Activated CD4-positive, alpha-beta T cell treated with anti-CD3 and anti-CD28 coated beads for 24 hours (primary cell): ENCODE measurements around the gene CDC27.
"Not testable (repeated sequence)": the region's sequence is repeated elsewhere in the genome, so short reads cannot be mapped to it uniquely, and the experiment has no call there.

ENCODE experiments used
- DNase-seq, 2 donors: peaks; one replicate each; pipeline ENCODE4 v3.0.0-alpha.2; 2020; ENCODE audit warnings: low read depth in 2 of 2

Gene CDC27

DNA sequence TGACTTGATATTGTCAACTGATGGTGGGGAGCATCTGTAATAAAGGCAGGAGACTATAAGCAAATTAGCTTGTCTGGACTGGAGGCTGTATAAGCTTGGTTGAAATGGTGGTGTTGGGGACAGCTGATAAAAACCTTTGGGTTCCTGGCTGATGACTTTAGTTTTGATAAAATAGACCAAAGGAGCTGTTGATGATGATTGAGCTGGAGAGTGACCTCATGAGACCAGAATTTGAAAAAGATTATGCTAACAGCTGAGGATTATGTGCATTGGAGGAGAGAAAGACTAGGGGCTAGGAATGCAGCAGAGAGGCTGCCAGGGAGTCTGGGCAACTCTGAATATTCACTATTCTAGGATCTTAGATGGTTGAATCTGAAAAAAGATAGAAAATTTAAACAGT is 8.7 kb upstream of the CDC27 start:
- no peak for DNase-seq

DNA sequence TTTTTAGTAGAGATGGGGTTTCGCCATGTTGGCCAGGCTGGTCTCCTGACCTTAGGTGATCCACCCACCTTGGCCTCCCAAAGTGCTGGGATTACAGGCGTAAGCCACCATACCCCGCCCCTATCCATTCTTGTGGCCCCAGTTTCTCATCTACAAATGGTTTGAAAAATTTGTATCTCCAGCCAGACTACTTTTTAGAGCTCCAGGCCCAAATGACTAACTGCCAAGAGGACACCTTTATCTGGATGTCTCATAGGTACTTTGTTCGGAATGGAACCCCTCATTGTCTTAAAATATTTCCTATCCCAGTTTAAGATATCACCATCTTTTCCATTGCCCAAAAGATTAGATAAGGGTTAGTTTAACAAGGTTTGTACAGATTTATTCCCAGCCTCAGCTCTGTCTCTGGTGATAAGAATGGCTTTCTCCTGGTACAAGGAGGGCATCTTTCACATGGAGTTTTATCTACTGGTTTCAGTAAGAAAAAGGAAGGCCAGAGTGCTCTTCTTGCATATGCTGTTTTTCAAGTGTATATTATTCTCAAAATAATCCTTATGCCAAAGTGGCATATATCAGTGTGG is 4.9 kb upstream of the CDC27 start:
- no peak for DNase-seq

DNA sequence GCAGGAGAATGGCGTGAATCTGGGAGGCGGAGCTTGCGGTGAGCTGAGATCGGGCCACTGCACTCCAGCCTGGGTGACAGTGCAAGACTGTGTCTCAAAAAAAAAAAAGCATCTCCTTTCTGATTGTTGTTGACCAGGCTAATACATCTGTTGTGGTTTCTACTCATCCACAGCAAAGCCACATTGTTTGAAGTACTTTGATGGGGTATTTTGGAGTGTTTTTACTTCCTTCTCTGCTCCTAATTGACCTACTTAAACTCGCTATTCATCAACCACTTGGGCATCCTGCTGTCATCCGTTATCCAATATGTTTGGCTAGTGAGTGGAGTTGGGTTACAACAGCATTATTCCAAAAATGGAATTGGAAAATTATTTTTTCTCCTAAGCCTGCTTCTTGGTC is 3.5 kb upstream of the CDC27 start:
- DNase-seq: no peak

DNA sequence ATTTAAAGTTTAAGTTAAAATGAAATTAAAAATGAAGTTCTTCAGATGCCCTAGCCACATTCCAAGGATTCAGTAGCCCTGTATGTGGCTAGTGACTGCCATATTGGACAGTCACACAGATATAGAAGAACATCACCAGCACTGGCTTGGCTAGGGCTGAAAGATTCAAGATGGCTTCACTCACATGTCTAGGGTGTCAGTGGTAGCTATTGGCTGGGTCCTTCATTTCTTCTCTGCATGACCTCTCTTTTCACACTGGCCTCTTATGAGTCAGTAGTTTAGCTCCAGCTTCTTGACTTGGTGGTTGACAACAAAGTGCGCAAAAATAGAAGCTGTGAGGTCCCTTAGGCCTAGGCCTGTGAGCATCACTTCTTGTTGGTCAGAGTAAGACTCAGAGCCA is 1.7 kb upstream of the CDC27 start:
- DNase-seq: no peak

GRCh38 chr17:47190243-47190642 is 1.1 kb upstream of the CDC27 start:
- DNase-seq: no peak

DNA sequence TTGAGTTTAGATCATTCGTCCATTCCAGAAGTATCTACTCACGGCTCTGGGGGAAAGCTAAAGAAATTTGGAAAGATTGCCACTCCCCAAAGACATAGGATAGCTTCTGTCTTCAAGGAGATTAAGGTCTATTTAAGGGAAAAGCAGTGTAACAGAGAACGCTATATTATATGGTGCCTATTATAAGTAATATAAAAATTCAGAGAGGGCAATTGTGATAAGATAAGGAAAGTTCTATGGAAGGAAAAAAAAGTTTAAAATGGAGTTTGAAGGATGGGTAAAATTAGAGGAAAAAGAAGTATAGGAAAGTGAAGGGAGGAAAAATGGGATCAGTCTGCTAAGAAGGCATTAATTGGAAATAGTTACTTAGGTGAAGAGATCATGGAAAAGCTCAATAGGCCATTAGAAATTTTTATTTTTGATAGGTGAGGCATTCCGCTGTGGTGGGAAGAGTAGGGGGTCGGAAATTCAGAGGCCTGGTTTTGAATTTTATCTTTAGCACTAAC is 690 bp upstream of the CDC27 start:
- DNase-seq: no peak

DNA sequence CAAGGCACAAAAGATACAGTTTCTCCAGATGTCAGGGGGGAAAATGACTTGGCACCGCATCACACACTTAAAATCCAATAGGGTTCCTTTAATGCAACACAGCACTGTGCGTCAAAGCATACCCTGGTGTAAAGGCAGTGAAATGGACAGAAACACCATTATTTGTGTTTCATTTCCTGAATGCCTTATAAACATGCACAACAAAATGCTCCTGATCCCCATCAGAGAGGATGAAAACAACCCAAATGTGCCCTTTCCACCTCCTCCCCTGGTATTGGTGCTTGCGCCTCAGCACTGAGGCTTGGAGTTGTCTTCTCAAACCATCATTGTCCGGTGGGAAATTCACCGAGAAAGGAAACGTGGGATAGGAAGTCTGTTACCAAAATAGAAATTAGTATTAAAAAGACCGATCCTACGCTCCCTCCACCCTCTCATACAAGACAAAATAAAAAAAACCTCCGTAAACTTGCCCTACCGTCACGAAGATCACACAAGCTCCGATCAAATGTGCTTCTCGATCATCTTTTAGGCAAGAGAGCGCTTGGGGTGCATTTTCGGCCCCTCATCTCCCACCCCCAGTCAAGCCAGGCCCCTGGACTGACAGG is 722 bp downstream of the CDC27 start:
- no peak for DNase-seq

GRCh38 chr17:47184681-47185080 is 4.4 kb downstream of the CDC27 start:
- no peak for DNase-seq

DNA sequence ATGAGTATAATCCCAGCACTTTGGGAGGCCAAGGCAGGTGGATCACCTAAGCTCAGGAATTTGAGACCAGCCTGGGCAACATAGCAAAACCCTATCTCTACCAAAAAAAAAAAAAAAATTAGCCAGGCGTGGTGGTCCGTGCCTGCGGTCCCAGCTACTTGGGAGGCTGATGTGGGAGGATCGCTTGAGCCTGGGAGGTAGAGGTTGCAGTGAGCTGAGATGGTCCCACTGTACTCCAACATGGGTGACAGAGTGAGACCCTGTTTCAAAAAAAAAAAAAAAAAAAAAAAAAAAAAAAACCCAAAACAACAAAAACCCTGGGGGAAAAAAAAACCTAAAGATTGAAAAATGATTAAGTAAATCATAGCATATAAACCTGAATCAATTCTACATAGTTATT is 8.1 kb downstream of the CDC27 start:
- not testable (repeated sequence) for DNase-seq

DNA sequence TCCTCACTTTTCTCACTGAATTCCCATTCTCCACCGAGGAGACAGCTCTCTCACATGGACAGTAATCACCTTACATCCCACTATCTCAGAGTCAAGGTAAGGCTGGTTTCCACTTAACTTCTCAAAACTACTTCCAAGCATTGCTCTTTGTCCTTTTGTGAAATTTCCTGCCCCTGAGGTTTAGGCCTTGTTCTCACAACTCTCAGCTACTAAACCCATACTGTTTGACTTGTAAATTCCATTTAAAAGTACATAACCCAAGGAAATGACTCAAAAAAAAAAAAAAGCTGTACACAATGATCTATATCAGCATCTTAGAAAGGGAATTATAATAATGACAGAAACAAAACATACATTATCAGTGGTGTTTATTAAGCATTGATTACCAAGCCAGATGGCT is 8.8 kb downstream of the CDC27 start:
- no peak for DNase-seq

GRCh38 chr17:47179141-47179540 is 10.0 kb downstream of the CDC27 start:
- DNase-seq: no peak

GRCh38 chr17:47177261-47177660 is 11.8 kb downstream of the CDC27 start:
- no peak for DNase-seq

DNA sequence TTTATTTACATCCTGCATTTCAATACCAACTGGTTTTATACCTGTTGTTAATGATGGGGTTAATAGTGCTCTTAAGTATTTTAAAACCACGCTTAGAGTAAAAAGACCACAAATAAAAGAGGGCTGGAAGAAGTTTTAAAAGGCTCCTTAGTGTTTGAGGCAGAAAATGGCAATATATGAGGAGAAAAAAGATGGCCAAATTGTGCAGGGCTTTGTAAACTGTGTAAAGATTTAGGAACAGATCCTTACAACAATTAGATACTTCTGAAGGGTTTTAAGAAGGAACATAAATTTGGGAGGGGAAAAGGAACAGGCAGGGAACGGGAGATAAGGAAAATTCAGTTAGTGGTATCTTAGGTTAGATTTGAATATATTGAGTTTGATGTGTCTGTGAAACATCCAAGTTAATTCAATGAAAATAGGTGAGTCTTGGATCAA is 12.7 kb downstream of the CDC27 start:
- no peak for DNase-seq

GRCh38 chr17:47174823-47175222 is 14.3 kb downstream of the CDC27 start:
- DNase-seq: not testable (repeated sequence)

DNA sequence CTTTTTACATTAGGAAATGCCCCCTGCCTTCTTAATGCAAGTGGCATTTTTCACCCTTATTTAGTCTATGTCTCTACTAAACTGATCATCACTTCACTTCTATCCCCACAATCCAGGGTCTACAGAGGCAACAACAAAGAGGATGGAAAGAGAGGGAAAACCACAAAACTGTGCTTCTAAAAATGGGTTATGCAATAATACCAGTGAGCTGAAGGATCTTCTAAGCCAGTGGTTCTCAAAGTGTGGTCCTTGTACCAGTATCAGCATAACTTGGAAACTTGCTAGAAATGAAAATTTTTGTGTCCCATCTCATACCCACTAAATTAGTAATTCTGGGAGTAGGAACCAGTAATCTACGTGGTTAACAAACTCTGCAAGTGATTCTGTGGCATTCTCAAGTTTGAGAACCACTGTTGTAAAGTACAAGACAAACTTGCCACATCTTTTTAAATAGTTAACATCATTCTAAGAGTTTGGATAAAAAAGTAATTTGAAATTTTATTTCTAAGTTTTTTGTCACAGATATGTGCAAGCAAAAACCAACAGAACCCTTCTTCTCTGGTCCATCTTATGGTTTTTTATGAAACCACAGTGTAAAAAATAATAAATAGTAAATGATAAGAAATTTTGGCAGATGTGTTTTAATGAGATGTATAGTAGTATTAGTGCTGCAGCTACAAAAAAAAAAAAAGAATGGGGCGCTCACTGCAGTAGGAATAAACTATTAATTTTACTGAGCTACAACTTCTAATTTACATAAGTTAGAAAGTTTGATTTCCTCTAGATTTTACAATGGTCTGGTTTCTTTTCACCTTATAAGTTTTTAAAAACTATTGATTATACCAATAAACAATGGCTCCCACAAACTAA is 16.2 kb downstream of the CDC27 start:
- DNase-seq: no peak

DNA sequence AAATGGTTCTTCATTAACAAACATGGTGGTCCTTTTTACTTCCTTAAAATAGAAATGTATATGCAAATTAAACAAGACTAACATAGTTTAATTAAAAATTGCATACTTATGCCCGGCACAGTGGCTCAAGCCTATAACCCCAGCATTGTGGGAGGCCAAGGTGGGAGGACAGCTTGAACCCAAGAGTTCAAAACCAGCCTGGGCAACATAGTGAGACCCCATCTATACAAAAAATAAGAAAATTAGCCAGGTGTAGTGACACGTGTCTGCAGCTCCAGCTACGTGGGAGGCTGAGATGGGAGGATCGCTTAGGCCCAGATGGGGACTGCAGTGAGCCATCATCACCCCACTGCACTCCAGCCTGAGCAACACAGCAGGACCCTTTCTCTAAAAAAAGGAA is 18.4 kb downstream of the CDC27 start:
- DNase-seq: no peak

DNA sequence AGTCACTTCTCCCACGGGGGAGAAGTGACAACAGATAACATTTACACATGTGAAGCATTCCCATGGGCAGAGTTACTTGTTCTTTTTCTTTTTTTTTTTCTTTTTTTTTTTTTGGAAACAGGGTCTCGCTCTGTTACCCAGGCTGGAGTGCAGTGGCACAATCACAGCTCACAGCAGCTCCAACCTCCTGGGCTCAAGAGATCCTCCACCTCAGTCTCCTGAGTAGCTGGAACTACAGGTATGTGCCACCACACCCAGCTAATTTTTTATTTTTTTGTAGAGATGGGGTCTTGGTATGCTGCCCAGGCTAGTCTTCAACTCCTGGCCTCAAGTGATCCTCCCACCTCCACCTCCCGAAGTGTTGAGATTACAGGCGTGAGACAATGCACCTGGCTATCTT is 20.2 kb downstream of the CDC27 start:
- DNase-seq: not testable (repeated sequence)

GRCh38 chr17:47166854-47167253 is 22.2 kb downstream of the CDC27 start:
- DNase-seq: not testable (repeated sequence)

- DNase-seq: no peak
Measured at GRCh38 chr17:47165137-47165536, 24.0 kb downstream of the CDC27 start.

DNA sequence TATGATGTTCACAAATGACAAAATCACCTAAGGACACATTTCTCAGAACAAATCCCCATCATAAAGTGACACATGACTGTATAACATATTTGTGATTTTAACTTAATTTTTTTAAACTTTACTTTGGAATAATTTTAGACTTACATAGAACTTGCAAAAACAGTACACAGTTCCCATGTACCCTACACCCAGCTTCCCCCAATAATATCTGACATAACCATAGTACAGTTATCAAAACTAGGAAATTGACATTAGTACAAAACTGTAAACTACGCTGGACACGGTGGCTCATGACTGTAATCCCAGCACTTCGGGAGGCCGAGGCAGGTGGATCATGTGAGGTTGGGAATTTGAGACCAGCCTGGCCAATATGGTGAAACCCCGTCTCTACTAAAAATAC is 24.8 kb downstream of the CDC27 start:
- no peak for DNase-seq

GRCh38 chr17:47162013-47162622 is 27.0 kb downstream of the CDC27 start:
- DNase-seq: no peak

GRCh38 chr17:47159315-47159714 is 29.8 kb downstream of the CDC27 start:
- no peak for DNase-seq
